ENCODE data around the gene TCP10L.

The TCP10L gene

GRCh38 chr21:32576011-32576410, 9.3 kb downstream of the TCP10L start:
- DNase-seq (ENCODE audit: low read depth), result no peak

GRCh38 chr21:32574946-32575925, 10.1 kb downstream of the TCP10L start:
- DNase-seq (ENCODE audit: low read depth), result no peak
- no peak for TF ChIP-seq CTCF (IDR thresholded peaks at IDR 0.05; ENCODE audit: control insufficient read depth, extremely low read depth, insufficient read depth)
- H3K4me3 ChIP-seq (ENCODE audit: low read depth, low read length), result no peak overlapping the region

More at GRCh38 chr21:32576011-32576410, 9.3 kb downstream of the TCP10L start:
- no peak for TF ChIP-seq CTCF (IDR thresholded peaks at IDR 0.05; ENCODE audit: control insufficient read depth, extremely low read depth, insufficient read depth)
- no peak overlapping the region for H3K4me3 ChIP-seq (ENCODE audit: low read depth, low read length)

- no peak for DNase-seq (ENCODE audit: low read depth)
- no peak for TF ChIP-seq CTCF (IDR thresholded peaks at IDR 0.05; ENCODE audit: control insufficient read depth, extremely low read depth, insufficient read depth)
These were observed 12.5 kb downstream of the TCP10L start for GRCh38 chr21:32572574-32573420.

GRCh38 chr21:32570456-32570855, 14.9 kb downstream of the TCP10L start:
- no peak overlapping the region for H3K4me3 ChIP-seq (ENCODE audit: low read depth, low read length)
- no peak for TF ChIP-seq CTCF (IDR thresholded peaks at IDR 0.05; ENCODE audit: control insufficient read depth, extremely low read depth, insufficient read depth)
- no peak for DNase-seq (ENCODE audit: low read depth)

More at GRCh38 chr21:32572574-32573420, 12.5 kb downstream of the TCP10L start:
- no peak overlapping the region for H3K4me3 ChIP-seq (ENCODE audit: low read depth, low read length)

GRCh38 chr21:32569261-32570230, 15.8 kb downstream of the TCP10L start:
- peak; percentile 89 for TF ChIP-seq CTCF (IDR thresholded peaks at IDR 0.05; ENCODE audit: control insufficient read depth, extremely low read depth, insufficient read depth)
- peak overlapping the region; percentile 49 for H3K4me3 ChIP-seq (ENCODE audit: low read depth, low read length)
- DNase-seq (ENCODE audit: low read depth), result peak; percentile 38

- no peak overlapping the region for H3K4me3 ChIP-seq (ENCODE audit: low read depth, low read length)
- no peak for TF ChIP-seq CTCF (IDR thresholded peaks at IDR 0.05; ENCODE audit: control insufficient read depth, extremely low read depth, insufficient read depth)
These were observed 17.7 kb downstream of the TCP10L start for GRCh38 chr21:32567626-32568025.

More at GRCh38 chr21:32567626-32568025, 17.7 kb downstream of the TCP10L start:
- no peak for DNase-seq (ENCODE audit: low read depth)
